NT2/D1 (cell line): Measurements from ENCODE around the gene AMH.

Source experiments
- DNase-seq: peaks from one replicate; pipeline ENCODE4 v3.0.0-alpha.2; 2011; ENCODE audit warnings: low read depth, low spot score
- H3K27me3 ChIP-seq: 2 replicates; pipeline ENCODE4 v1.6.0; 2011; ENCODE audit warnings: mild to moderate bottlenecking; ENCODE audit not compliant: insufficient read length, insufficient read depth
- H3K36me3 ChIP-seq: 2 replicates; pipeline ENCODE4 v1.6.1; 2011; ENCODE audit warnings: mild to moderate bottlenecking, low read length, mixed read lengths; ENCODE audit not compliant: insufficient read depth, insufficient read length
- H3K4me1 ChIP-seq: 2 replicates; pipeline ENCODE4 v1.5.1; 2011; ENCODE audit not compliant: insufficient read depth, insufficient read length
- H3K4me3 ChIP-seq: 2 replicates; pipeline ENCODE4 v1.5.1; 2011; ENCODE audit warnings: low read depth; ENCODE audit not compliant: insufficient read length
- H3K9ac ChIP-seq: 2 replicates; pipeline ENCODE4 v1.6.0; 2011; ENCODE audit warnings: low read depth; ENCODE audit not compliant: insufficient read length
- H3K9me3 ChIP-seq: 2 replicates; pipeline ENCODE4 v1.5.1; 2011; ENCODE audit warnings: mild to moderate bottlenecking, low read length; ENCODE audit not compliant: insufficient read depth
- SUZ12 ChIP-seq: IDR thresholded peaks from 2 replicates; pipeline ENCODE4 v1.6.1; 2011; ENCODE audit not compliant: insufficient read length, insufficient read depth; ENCODE audit errors: extremely low read depth
- YY1 ChIP-seq: IDR thresholded peaks from 2 replicates; pipeline ENCODE4 v1.6.1; 2011; ENCODE audit not compliant: insufficient read length, insufficient read depth
- ZNF274 ChIP-seq: IDR thresholded peaks from 2 replicates; pipeline ENCODE4 v1.6.1; 2011; ENCODE audit warnings: mild to moderate bottlenecking, low read depth, low read length

AMH gene

DNA sequence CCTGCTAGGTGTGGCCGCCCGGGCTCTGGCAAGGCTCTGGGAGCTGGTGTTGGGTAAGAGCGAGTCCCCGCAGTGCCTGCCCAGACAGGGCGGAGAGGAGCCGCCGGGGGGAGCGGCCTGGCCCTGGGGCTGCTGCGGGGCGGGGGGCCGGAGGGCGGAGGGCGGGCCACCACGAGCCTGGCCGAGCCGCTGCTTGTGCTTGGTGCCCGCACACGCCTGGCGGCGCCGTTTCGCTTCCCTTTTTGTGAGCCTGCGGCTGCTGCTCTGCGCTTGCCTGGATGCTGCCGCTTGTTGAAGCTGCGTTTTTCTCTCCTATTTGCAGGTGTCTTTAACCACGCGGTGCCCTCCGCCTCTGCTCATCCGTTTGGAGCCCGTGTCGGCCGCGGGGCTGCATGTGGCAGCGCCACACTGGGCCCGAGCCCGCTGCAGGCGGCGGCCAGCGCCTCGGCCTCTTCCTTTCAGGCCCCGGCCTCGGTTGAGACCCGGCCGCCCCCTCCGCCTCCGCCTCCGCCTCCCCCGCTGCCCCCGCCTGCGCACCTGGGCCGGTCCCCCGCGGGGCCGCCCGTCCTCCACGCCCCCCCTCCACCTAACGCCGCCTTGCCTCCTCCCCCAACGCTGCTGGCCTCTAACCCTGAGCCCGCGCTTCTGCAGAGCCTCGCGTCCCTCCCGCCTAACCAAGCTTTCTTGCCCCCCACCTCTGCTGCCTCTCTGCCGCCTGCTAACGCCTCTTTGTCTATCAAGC lies 21.5 kb upstream of the AMH start:
- Histone ChIP-seq H3K9ac (no peak overlapping the region), H3K4me1 (peaks cover 8% of the 10 kb centered on the region), H3K9me3 (no peaks in the 10 kb centered on the region), H3K4me3 (no peak overlapping the region), H3K27me3 (no peaks in the 10 kb centered on the region), H3K36me3 (peaks cover 94% of the 10 kb centered on the region)
- TF ChIP-seq SUZ12: no peak
- TF ChIP-seq YY1: no peak
- no peak for TF ChIP-seq ZNF274
- DNase-seq: no peak

GRCh38 chr19:2228157-2229030 lies 20.7 kb upstream of the AMH start:
- no peak overlapping the region for H3K9ac ChIP-seq
- TF ChIP-seq SUZ12: no peak
- no peaks in the 10 kb centered on the region for H3K27me3 ChIP-seq
- H3K9me3 ChIP-seq: no peaks in the 10 kb centered on the region
- H3K36me3 ChIP-seq: peaks cover 96% of the 10 kb centered on the region
- H3K4me3 ChIP-seq: no peak overlapping the region
- DNase-seq: no peak
- peaks cover 14% of the 10 kb centered on the region for H3K4me1 ChIP-seq

GRCh38 chr19:2229103-2230032 lies 19.8 kb upstream of the AMH start:
- Histone ChIP-seq H3K36me3 (peaks cover 96% of the 10 kb centered on the region), H3K4me3 (no peak overlapping the region), H3K27me3 (no peaks in the 10 kb centered on the region), H3K9ac (no peak overlapping the region), H3K4me1 (peaks cover 23% of the 10 kb centered on the region), H3K9me3 (no peaks in the 10 kb centered on the region)
- DNase-seq: no peak
- TF ChIP-seq YY1 (no peak), SUZ12 (no peak), ZNF274 (no peak)

- TF ChIP-seq ZNF274 (no peak), YY1 (no peak), SUZ12 (no peak)
- Histone ChIP-seq H3K9me3 (no peaks in the 10 kb centered on the region), H3K9ac (no peak overlapping the region), H3K36me3 (peaks cover 96% of the 10 kb centered on the region), H3K4me1 (peaks cover 23% of the 10 kb centered on the region), H3K4me3 (no peak overlapping the region), H3K27me3 (no peaks in the 10 kb centered on the region)
- DNase-seq: no peak
Measured at GRCh38 chr19:2230033-2230531, 19.0 kb upstream of the AMH start.

GRCh38 chr19:2230807-2231533 lies 18.2 kb upstream of the AMH start:
- peaks cover 92% of the 10 kb centered on the region for H3K36me3 ChIP-seq
- no peak for DNase-seq
- peaks cover 23% of the 10 kb centered on the region for H3K4me1 ChIP-seq
- H3K27me3 ChIP-seq: no peaks in the 10 kb centered on the region
- peak overlapping the region; percentile 21 for H3K9ac ChIP-seq
- TF ChIP-seq ZNF274 (no peak), SUZ12 (no peak), YY1 (no peak)
- no peaks in the 10 kb centered on the region for H3K9me3 ChIP-seq
- no peak overlapping the region for H3K4me3 ChIP-seq

GRCh38 chr19:2231621-2232221 lies 17.4 kb upstream of the AMH start:
- Histone ChIP-seq H3K27me3 (no peaks in the 10 kb centered on the region), H3K9ac (no peak overlapping the region), H3K36me3 (peaks cover 84% of the 10 kb centered on the region), H3K4me1 (peaks cover 23% of the 10 kb centered on the region), H3K4me3 (no peak overlapping the region), H3K9me3 (no peaks in the 10 kb centered on the region)
- DNase-seq: no peak
- TF ChIP-seq SUZ12 (no peak), ZNF274 (no peak), YY1 (no peak)
